WTC11 (cell line): Measurements from ENCODE around the gene GALNTL6. TPM values are rescaled to one million over a fixed set of nuclear protein-coding genes. Genes with fewer than 3 reads are reported as not detected.

ENCODE experiments used
- ATAC-seq: fragments of 200-7000 bp; cut with Tn5 transposase; 2 replicates; pipeline ENCODE4 v1.10.0; 2021; ENCODE audit warnings: mild to moderate bottlenecking, moderate library complexity
- CTCF ChIA-PET: fragments of 300-600 bp; sonication (Branson Sonifier 250); formaldehyde crosslinking; loops from one replicate; lab custom pipeline; 2021; ENCODE audit warnings: antibody characterized with exemption; lab: Charles Lee
- POLR2A ChIA-PET: fragments of 350-600 bp; sonication (Branson Sonifier 250); formaldehyde crosslinking; loops from one replicate; lab custom pipeline; 2021; ENCODE audit warnings: antibody characterized with exemption; lab: Charles Lee
- DNase-seq: peaks from one replicate; pipeline ENCODE4 v3.0.0; 2021; ENCODE audit warnings: low spot score
- H3K27ac Mint-ChIP-seq: 2 replicates; pipeline ENCODE4 v1.8.0; 2021; ENCODE audit warnings: mixed read lengths
- H3K27me3 Mint-ChIP-seq: 2 replicates; pipeline ENCODE4 v1.8.0; 2021; ENCODE audit warnings: low read depth, mild to moderate bottlenecking, moderate library complexity, mixed read lengths
- H3K36me3 Mint-ChIP-seq: 2 replicates; pipeline ENCODE4 v1.8.0; 2021; ENCODE audit warnings: mixed read lengths
- H3K4me1 Mint-ChIP-seq: 2 replicates; pipeline ENCODE4 v1.8.0; 2022; ENCODE audit warnings: mixed read lengths
- H3K4me3 Mint-ChIP-seq: 2 replicates; pipeline ENCODE4 v1.8.0; 2021; ENCODE audit warnings: mild to moderate bottlenecking, moderate library complexity, mixed read lengths
- H3K9me3 Mint-ChIP-seq: 2 replicates; pipeline ENCODE4 v1.8.0; 2021; ENCODE audit warnings: mixed read lengths
- ELF4 ChIP-seq: sonication (generic); formaldehyde crosslinking; IDR thresholded peaks from 2 replicates; pipeline ENCODE4 v1.8.1; 2022; ENCODE audit warnings: low read depth, mild to moderate bottlenecking, moderate library complexity, missing genetic modification reagents
- GRHL2 ChIP-seq: fragments of 250-450 bp; sonication (Bioruptor Pico); IDR thresholded peaks from 2 replicates; pipeline ENCODE4 v1.8.0; 2022; ENCODE audit warnings: mild to moderate bottlenecking, moderate library complexity; ENCODE audit not compliant: insufficient replicate concordance, severe bottlenecking
- PRRX2 ChIP-seq: fragments of 250-450 bp; sonication (Bioruptor Pico); IDR thresholded peaks from 2 replicates; pipeline ENCODE4 v1.8.0; 2021; ENCODE audit warnings: mild to moderate bottlenecking
- SMAD3 ChIP-seq: sonication (generic); formaldehyde crosslinking; IDR thresholded peaks from 2 replicates; pipeline ENCODE4 v1.8.0; 2022; ENCODE audit warnings: missing genetic modification reagents, mild to moderate bottlenecking, borderline replicate concordance
- TEAD1 ChIP-seq: sonication (generic); formaldehyde crosslinking; IDR thresholded peaks from 2 replicates; pipeline ENCODE4 v1.8.0; 2022; ENCODE audit warnings: mild to moderate bottlenecking, missing genetic modification reagents
- ZBTB21 ChIP-seq: sonication (generic); formaldehyde crosslinking; IDR thresholded peaks from 2 replicates; pipeline ENCODE4 v1.8.1; 2023; ENCODE audit warnings: mild to moderate bottlenecking, missing genetic modification reagents, borderline replicate concordance
- ZNF219 ChIP-seq: sonication (generic); formaldehyde crosslinking; IDR thresholded peaks from 2 replicates; pipeline ENCODE4 v1.8.0; 2023; ENCODE audit warnings: missing genetic modification reagents, mild to moderate bottlenecking, borderline replicate concordance
- total RNA-seq: library from RNA; stranded (reverse); gene quantifications from 3 replicates; pipeline ENCODE4 v1.2.3, GENCODE V29; 2021
- TF ChIP-seq, protein P1 (sequence below): fragments of 250-450 bp; sonication (Bioruptor Pico); conservative IDR thresholded peaks from 2 replicates; pipeline ENCODE4 v1.9.0; 2021; ENCODE audit warnings: mild to moderate bottlenecking
- TF ChIP-seq, protein P2 (sequence below): fragments of 250-450 bp; sonication (Bioruptor Pico); IDR thresholded peaks from 2 replicates; pipeline ENCODE4 v1.8.0; 2021; ENCODE audit warnings: mild to moderate bottlenecking
- TF ChIP-seq, protein P3 (sequence below): sonication (generic); formaldehyde crosslinking; IDR thresholded peaks from 2 replicates; pipeline ENCODE4 v1.8.1; 2023; ENCODE audit warnings: mild to moderate bottlenecking, missing genetic modification reagents, borderline replicate concordance
- TF ChIP-seq, protein P4 (sequence below): sonication (generic); formaldehyde crosslinking; IDR thresholded peaks from 2 replicates; pipeline ENCODE4 v1.8.1; 2023; ENCODE audit warnings: mild to moderate bottlenecking, missing genetic modification reagents, moderate library complexity
- TF ChIP-seq, protein P5 (sequence below): sonication (generic); formaldehyde crosslinking; IDR thresholded peaks from 2 replicates; pipeline ENCODE4 v1.8.1; 2022; ENCODE audit warnings: missing genetic modification reagents, borderline replicate concordance
- TF ChIP-seq, protein P6 (sequence below): sonication (generic); formaldehyde crosslinking; IDR thresholded peaks from 2 replicates; pipeline ENCODE4 v1.8.1; 2022; ENCODE audit warnings: low read depth, mild to moderate bottlenecking, moderate library complexity, missing genetic modification reagents, borderline replicate concordance
- TF ChIP-seq, protein P7 (sequence below): sonication (generic); formaldehyde crosslinking; IDR thresholded peaks from 2 replicates; pipeline ENCODE4 v1.8.0; 2023; ENCODE audit warnings: missing genetic modification reagents

The GALNTL6 gene
- total RNA-seq, 1 experiment from 2014 or later, result 0.24 TPM

DNA sequence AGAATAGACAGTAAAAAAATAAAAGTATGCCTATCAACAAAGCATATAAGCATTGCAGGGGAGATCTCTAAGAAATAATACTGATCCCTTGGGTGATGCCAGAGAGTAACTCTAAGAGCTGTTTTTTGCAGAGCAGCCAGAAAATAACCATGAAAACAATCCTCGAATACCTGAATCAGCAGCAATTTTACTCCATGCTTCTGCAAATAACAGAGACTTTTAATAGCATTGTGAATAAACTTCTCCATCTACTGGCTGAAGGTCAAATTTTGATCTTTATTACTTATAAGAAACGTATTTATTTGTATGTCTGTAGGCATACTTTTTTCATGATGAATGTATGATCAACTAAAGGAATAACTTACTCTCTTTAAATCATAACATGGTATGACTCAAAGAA, 334.5 kb downstream of the GALNTL6 start:
- Mint-ChIP-seq H3K27ac (no peak overlapping the region), H3K9me3 (no peaks in the 10 kb centered on the region), H3K27me3 (no peaks in the 10 kb centered on the region), H3K36me3 (no peaks in the 10 kb centered on the region), H3K4me3 (no peak overlapping the region), H3K4me1 (peaks cover 5% of the 10 kb centered on the region)
- POLR2A ChIA-PET, result no interaction called here
- ATAC-seq, result no peak
- no peak for DNase-seq
- CTCF ChIA-PET, result interaction anchor here (1.1 kb wide), 1 partner anchor 113 kb away, joined by 3 read pairs; no protein-coding TSS in a partner anchor
- TF ChIP-seq, protein P1, sequence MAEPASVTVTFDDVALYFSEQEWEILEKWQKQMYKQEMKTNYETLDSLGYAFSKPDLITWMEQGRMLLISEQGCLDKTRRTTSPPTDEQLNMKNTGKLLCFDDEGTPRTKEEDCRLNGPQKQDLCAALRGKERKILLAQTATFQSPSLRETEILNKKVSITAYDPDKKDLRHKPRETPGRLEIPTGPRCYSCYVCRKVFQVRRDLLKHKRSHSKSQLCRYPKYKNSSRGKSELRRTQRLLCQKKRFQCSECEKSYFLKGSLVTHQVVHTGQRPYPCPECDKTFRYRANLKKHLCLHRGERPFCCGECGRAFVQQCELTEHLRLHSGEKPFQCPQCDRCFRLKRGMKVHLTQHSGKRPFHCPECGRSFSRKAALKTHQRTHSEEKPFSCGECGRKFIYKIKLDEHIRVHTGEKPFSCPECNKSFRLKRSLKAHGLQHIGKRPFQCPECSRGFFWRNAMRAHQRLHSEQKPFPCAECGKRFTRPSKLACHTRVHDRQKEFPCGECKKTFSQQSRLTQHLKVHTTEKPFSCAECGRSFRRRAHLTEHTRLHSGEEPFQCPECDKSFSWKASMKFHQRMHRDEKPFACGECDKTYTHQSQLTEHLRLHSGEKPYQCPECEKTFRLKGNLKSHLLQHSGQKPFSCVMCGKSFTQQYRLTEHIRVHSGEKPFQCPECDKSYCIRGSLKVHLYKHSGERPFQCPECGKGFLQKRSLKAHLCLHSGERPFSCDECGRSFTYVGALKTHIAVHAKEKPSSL, result no peak
- TF ChIP-seq, protein P2, sequence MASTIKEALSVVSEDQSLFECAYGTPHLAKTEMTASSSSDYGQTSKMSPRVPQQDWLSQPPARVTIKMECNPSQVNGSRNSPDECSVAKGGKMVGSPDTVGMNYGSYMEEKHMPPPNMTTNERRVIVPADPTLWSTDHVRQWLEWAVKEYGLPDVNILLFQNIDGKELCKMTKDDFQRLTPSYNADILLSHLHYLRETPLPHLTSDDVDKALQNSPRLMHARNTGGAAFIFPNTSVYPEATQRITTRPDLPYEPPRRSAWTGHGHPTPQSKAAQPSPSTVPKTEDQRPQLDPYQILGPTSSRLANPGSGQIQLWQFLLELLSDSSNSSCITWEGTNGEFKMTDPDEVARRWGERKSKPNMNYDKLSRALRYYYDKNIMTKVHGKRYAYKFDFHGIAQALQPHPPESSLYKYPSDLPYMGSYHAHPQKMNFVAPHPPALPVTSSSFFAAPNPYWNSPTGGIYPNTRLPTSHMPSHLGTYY (CRISPR knock-in tag), result no peak
- TF ChIP-seq ZBTB21, result no peak
- TF ChIP-seq, protein P3, sequence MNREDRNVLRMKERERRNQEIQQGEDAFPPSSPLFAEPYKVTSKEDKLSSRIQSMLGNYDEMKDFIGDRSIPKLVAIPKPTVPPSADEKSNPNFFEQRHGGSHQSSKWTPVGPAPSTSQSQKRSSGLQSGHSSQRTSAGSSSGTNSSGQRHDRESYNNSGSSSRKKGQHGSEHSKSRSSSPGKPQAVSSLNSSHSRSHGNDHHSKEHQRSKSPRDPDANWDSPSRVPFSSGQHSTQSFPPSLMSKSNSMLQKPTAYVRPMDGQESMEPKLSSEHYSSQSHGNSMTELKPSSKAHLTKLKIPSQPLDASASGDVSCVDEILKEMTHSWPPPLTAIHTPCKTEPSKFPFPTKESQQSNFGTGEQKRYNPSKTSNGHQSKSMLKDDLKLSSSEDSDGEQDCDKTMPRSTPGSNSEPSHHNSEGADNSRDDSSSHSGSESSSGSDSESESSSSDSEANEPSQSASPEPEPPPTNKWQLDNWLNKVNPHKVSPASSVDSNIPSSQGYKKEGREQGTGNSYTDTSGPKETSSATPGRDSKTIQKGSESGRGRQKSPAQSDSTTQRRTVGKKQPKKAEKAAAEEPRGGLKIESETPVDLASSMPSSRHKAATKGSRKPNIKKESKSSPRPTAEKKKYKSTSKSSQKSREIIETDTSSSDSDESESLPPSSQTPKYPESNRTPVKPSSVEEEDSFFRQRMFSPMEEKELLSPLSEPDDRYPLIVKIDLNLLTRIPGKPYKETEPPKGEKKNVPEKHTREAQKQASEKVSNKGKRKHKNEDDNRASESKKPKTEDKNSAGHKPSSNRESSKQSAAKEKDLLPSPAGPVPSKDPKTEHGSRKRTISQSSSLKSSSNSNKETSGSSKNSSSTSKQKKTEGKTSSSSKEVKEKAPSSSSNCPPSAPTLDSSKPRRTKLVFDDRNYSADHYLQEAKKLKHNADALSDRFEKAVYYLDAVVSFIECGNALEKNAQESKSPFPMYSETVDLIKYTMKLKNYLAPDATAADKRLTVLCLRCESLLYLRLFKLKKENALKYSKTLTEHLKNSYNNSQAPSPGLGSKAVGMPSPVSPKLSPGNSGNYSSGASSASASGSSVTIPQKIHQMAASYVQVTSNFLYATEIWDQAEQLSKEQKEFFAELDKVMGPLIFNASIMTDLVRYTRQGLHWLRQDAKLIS (CRISPR knock-in tag), result no peak

DNA sequence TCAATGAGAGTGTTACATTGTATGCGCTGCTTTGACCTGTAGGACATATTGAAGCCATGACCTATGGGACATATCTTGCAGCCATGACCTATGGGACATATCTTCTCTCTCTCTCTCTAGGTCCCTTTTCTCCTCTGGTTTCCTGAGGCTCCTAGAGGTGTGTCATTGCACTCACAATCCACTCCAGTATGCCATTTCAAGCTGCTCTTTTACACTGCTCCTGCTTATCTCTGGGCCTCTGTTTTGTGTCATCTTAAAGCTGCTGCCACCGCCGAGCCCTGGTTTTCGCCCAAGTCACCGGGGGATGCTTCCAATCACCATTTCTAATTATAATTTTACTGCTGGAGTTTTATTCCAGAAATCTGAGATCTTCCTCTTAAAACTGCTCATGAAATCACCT, 336.1 kb downstream of the GALNTL6 start:
- H3K27ac Mint-ChIP-seq, result no peak overlapping the region

DNA sequence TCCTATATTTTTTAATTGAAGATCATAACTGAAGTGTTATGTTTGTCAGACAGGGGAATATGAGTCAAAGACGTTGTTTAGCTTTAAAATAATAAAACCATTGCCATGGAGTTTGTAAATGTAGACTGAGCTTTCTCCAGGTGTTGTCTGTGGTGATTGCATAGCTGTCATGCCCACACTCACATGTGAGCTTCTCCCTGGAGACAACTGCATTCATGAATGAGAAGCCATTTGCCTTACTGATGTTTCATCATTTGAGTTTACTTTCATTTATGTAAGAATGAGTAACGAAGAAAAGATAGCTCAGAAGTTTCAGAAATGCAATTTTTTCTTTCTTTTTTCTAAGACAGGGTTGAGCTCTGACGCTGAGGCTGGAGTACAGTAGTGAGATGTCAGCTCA, 339.1 kb downstream of the GALNTL6 start:
- H3K27ac Mint-ChIP-seq, result no peak overlapping the region
- CTCF ChIA-PET, result interaction anchor here (0.9 kb wide), 1 partner anchor 81 kb away, joined by 3 read pairs; no protein-coding TSS in a partner anchor
- no peaks in the 10 kb centered on the region for H3K36me3 Mint-ChIP-seq
- POLR2A ChIA-PET, result no interaction called here
- no peak overlapping the region for H3K4me3 Mint-ChIP-seq
- H3K4me1 Mint-ChIP-seq, result peaks cover 7% of the 10 kb centered on the region
- no peaks in the 10 kb centered on the region for H3K9me3 Mint-ChIP-seq
- DNase-seq (no peak), ATAC-seq (no peak)
- no peaks in the 10 kb centered on the region for H3K27me3 Mint-ChIP-seq
- TF ChIP-seq ELF4 (CRISPR knock-in tag) (no peak), TEAD1 (CRISPR knock-in tag) (no peak), SMAD3 (CRISPR knock-in tag) (no peak), ZNF219 (no peak), PRRX2 (CRISPR knock-in tag) (no peak)
- TF ChIP-seq, protein P3 (CRISPR knock-in tag), result no peak
- TF ChIP-seq, protein P4, sequence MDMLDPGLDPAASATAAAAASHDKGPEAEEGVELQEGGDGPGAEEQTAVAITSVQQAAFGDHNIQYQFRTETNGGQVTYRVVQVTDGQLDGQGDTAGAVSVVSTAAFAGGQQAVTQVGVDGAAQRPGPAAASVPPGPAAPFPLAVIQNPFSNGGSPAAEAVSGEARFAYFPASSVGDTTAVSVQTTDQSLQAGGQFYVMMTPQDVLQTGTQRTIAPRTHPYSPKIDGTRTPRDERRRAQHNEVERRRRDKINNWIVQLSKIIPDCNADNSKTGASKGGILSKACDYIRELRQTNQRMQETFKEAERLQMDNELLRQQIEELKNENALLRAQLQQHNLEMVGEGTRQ (CRISPR knock-in tag), result no peak
- TF ChIP-seq, protein P5, sequence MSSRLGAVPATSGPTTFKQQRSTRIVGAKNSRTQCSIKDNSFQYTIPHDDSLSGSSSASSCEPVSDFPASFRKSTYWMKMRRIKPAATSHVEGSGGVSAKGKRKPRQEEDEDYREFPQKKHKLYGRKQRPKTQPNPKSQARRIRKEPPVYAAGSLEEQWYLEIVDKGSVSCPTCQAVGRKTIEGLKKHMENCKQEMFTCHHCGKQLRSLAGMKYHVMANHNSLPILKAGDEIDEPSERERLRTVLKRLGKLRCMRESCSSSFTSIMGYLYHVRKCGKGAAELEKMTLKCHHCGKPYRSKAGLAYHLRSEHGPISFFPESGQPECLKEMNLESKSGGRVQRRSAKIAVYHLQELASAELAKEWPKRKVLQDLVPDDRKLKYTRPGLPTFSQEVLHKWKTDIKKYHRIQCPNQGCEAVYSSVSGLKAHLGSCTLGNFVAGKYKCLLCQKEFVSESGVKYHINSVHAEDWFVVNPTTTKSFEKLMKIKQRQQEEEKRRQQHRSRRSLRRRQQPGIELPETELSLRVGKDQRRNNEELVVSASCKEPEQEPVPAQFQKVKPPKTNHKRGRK (CRISPR knock-in tag), result no peak
- TF ChIP-seq, protein P6, sequence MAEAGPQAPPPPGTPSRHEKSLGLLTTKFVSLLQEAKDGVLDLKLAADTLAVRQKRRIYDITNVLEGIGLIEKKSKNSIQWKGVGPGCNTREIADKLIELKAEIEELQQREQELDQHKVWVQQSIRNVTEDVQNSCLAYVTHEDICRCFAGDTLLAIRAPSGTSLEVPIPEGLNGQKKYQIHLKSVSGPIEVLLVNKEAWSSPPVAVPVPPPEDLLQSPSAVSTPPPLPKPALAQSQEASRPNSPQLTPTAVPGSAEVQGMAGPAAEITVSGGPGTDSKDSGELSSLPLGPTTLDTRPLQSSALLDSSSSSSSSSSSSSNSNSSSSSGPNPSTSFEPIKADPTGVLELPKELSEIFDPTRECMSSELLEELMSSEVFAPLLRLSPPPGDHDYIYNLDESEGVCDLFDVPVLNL (CRISPR knock-in tag), result no peak
- TF ChIP-seq, protein P7, sequence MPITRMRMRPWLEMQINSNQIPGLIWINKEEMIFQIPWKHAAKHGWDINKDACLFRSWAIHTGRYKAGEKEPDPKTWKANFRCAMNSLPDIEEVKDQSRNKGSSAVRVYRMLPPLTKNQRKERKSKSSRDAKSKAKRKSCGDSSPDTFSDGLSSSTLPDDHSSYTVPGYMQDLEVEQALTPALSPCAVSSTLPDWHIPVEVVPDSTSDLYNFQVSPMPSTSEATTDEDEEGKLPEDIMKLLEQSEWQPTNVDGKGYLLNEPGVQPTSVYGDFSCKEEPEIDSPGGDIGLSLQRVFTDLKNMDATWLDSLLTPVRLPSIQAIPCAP, result no peak

More for the DNA sequence above, 336.1 kb downstream of the GALNTL6 start:
- no peaks in the 10 kb centered on the region for H3K36me3 Mint-ChIP-seq
- no peak for TF ChIP-seq GRHL2 (CRISPR knock-in tag)
- H3K4me1 Mint-ChIP-seq, result peaks cover 8% of the 10 kb centered on the region
- no peak overlapping the region for H3K4me3 Mint-ChIP-seq
- no peak for ATAC-seq
- POLR2A ChIA-PET, result no interaction called here
- DNase-seq, result no peak
- no peaks in the 10 kb centered on the region for H3K9me3 Mint-ChIP-seq
- no peaks in the 10 kb centered on the region for H3K27me3 Mint-ChIP-seq
- CTCF ChIA-PET, result interaction anchor here (1.0 kb wide), 2 partner anchors 115 to 319 kb away, joined by 3 to 4 read pairs; no protein-coding TSS in a partner anchor
